Measurements from ENCODE around the gene JAZF1. TPM values are rescaled to one million over a fixed set of nuclear protein-coding genes. Genes with fewer than 3 reads are reported as not detected.

The JAZF1 gene
- total RNA-seq, 2 donors from 2014 or later: 9.3 to 37.4 TPM

DNA sequence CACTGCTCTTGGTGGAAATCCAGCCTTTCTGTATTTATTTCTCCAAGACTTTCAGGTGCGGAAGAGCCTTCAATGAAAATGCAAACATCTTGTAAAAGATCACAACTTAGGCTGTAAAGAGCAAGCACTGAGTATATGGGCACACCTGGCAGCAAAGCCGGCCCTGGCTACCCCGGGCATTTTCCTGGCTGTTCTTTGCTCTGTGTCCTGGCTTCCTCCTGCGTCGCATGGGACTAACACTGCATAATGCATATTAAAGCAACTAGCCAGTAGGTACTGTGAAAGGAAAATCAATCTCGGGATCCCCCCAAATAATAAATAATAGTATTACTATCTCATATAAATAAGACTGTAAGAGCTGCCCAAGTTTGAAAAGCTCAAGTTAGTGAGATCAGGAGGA, 9.9 kb downstream of the JAZF1 start:
- TF ChIP-seq POLR2AphosphoS5 (IDR thresholded peaks at IDR 0.05): no peak
- TF ChIP-seq POLR2A (IDR thresholded peaks at IDR 0.05): no peak
- TF ChIP-seq, protein P1, sequence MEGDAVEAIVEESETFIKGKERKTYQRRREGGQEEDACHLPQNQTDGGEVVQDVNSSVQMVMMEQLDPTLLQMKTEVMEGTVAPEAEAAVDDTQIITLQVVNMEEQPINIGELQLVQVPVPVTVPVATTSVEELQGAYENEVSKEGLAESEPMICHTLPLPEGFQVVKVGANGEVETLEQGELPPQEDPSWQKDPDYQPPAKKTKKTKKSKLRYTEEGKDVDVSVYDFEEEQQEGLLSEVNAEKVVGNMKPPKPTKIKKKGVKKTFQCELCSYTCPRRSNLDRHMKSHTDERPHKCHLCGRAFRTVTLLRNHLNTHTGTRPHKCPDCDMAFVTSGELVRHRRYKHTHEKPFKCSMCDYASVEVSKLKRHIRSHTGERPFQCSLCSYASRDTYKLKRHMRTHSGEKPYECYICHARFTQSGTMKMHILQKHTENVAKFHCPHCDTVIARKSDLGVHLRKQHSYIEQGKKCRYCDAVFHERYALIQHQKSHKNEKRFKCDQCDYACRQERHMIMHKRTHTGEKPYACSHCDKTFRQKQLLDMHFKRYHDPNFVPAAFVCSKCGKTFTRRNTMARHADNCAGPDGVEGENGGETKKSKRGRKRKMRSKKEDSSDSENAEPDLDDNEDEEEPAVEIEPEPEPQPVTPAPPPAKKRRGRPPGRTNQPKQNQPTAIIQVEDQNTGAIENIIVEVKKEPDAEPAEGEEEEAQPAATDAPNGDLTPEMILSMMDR (IDR thresholded peaks at IDR 0.05): no peak
- 66% methylated on average over 6 of the region's 6 CpGs for WGBS
- H3K27me3 ChIP-seq (replicated peaks; ENCODE audit: insufficient read depth): no peaks in the 10 kb centered on the region
- H3K4me3 ChIP-seq: no peak overlapping the region
- no peak overlapping the region for H3K27ac ChIP-seq
- intact Hi-C loops (cut with DNase I): no loop called here
- no peak for DNase-seq (ENCODE audit: low spot score)
- H3K36me3 ChIP-seq: no peaks in the 10 kb centered on the region
- H3K9me3 ChIP-seq: no peaks in the 10 kb centered on the region
- H3K4me1 ChIP-seq (replicated peaks): no peaks in the 10 kb centered on the region

DNA sequence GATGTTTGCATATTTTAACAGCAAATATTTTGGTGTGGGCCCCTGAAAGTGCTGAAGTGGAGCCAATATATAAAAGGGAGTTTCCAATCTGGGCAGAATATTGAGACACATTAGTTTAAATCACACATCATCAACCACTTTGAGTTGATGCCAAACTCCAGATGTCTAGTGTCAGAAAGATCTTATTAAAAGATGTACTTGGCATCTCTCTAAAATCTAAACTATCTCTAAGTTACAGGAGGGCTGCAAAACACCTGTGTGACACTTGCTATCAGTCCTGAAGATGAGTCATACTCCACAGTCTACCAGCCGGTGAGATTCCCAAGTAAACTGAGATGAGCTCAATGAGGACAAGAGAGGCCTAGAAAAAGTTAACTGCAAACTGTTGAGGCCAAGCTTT, 11.4 kb downstream of the JAZF1 start:
- DNase-seq (ENCODE audit: low spot score): no peak
- H3K4me3 ChIP-seq: no peak overlapping the region
- H3K9me3 ChIP-seq: no peaks in the 10 kb centered on the region
- H3K4me1 ChIP-seq (replicated peaks): no peaks in the 10 kb centered on the region
- TF ChIP-seq POLR2AphosphoS5 (IDR thresholded peaks at IDR 0.05) (no peak), POLR2A (IDR thresholded peaks at IDR 0.05) (no peak)
- TF ChIP-seq, protein P1 (IDR thresholded peaks at IDR 0.05): no peak
- H3K27ac ChIP-seq: no peak overlapping the region
- no peaks in the 10 kb centered on the region for H3K27me3 ChIP-seq (replicated peaks; ENCODE audit: insufficient read depth)
- intact Hi-C loops (cut with DNase I): no loop called here
- 34% methylated on average over 1 of the region's 1 CpG for WGBS
- no peaks in the 10 kb centered on the region for H3K36me3 ChIP-seq

DNA sequence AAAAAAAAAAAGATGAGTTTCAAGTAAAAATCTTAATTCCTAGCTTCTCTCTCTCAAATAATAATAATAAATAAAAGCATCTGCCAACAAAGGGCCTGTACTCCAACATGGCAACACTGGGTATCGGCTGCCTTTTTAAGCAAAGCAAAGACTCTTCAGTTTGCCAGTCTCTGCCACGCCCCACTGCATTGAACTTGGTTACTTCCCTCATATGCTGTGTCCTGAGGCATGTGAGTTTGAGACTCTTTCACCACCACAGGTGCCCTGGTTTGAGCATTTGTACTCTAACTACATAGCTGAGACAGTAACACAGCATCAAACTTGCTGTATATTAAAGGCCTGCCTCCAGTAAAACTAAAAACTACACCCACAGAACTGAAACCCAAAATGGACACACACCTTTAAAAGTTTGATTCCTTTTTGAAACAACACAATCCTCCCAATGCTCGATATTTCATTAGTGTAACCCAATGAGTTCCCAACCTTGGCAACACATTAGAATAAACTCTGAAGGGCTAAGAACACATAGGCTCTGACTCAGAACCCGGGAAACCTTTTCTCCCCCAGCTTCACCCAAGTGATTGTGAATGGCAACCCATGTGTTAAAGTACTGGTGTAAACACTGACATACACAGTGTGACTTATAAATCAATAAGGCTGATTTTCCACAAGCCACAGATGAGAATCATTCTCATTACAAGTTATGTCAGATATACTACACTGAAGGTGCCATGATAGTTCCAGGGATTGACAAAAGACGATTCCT, 12.0 kb downstream of the JAZF1 start:
- Histone ChIP-seq H3K36me3 (no peaks in the 10 kb centered on the region), H3K4me3 (no peak overlapping the region), H3K9me3 (no peaks in the 10 kb centered on the region), H3K27ac (no peak overlapping the region), H3K4me1 (replicated peaks) (no peaks in the 10 kb centered on the region), H3K27me3 (replicated peaks; ENCODE audit: insufficient read depth) (no peaks in the 10 kb centered on the region)
- whole genome bisulfite sequencing: 73% methylated on average over 5 of the region's 5 CpGs
- TF ChIP-seq POLR2A (IDR thresholded peaks at IDR 0.05) (no peak), POLR2AphosphoS5 (IDR thresholded peaks at IDR 0.05) (no peak)
- TF ChIP-seq, protein P1 (IDR thresholded peaks at IDR 0.05): no peak
- DNase-seq (ENCODE audit: low spot score): no peak
- intact Hi-C loops (cut with DNase I): no loop called here

DNA sequence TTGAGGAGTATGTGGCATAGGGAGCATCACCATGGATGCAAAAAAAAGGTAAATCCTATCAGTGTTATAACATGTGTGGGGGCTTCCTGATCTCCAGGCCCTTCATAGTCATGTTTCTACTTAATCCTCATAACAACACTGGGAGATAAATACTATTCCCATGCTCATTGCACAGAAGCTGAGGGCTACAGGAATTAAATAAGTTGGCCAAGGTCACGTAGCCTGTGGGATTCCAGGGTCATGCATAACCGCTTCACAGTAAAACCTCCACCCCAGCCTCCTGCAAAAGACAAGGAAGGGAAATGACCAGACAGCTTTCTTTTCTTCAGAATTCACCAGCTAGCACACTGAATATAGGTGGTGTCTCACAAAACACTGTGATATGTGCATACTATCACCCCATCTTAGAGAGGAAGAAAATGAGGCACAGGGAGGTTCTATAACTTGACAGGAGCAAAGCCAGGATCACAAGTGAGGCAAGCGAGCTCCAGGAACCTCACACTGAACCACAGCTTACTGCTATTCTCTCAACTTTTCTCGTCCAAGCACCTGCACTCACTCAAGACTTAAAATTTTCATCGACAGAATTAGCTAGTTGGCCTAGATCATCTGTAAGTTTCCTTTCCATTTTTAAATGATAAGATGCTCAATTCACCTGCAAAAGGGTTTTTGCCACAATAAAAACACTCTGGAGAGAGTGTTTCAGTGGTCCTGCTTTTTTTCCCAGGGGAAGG, 13.4 kb downstream of the JAZF1 start:
- H3K4me1 ChIP-seq (replicated peaks): no peaks in the 10 kb centered on the region
- H3K9me3 ChIP-seq: no peaks in the 10 kb centered on the region
- TF ChIP-seq POLR2A (IDR thresholded peaks at IDR 0.05) (no peak), POLR2AphosphoS5 (IDR thresholded peaks at IDR 0.05) (no peak)
- TF ChIP-seq, protein P1 (IDR thresholded peaks at IDR 0.05): no peak
- no peaks in the 10 kb centered on the region for H3K36me3 ChIP-seq
- H3K4me3 ChIP-seq: no peak overlapping the region
- intact Hi-C loops (cut with DNase I): no loop called here
- H3K27me3 ChIP-seq (replicated peaks; ENCODE audit: insufficient read depth): no peaks in the 10 kb centered on the region
- no peak for DNase-seq (ENCODE audit: low spot score)
- no peak overlapping the region for H3K27ac ChIP-seq
- 81% methylated on average over 5 of the region's 5 CpGs for WGBS

Measured in prostate gland (tissue), 2 donors.